PFSK-1 (cell line): Measurements from ENCODE around the gene ANKRD27.

Source experiments
- FOXP2 ChIP-seq: optimal IDR thresholded peaks from 2 replicates; pipeline ENCODE3; 2011; ENCODE audit warnings: borderline replicate concordance, control low read depth, inconsistent platforms; ENCODE audit not compliant: insufficient read depth; ENCODE audit errors: extremely low read length, extremely low read depth
- POLR2AphosphoS5 ChIP-seq: IDR thresholded peaks from 2 replicates; pipeline ENCODE4 v1.6.1; 2012; ENCODE audit warnings: low read depth, mild to moderate bottlenecking, control low read depth, low read length, moderate library complexity
- REST ChIP-seq, 2 experiments: IDR thresholded peaks; 2 replicates each; pipeline versions ENCODE4 v1.6.1 to v1.8.0; 2011 to 2012; ENCODE audit warnings: low read depth in 2 of 2, low read length in 2 of 2, control low read depth in 1 of 2, inconsistent platforms in 1 of 2, mild to moderate bottlenecking in 1 of 2, moderate library complexity in 1 of 2; ENCODE audit not compliant: insufficient read depth in 1 of 2
- SIN3A ChIP-seq: IDR thresholded peaks from 2 replicates; pipeline ENCODE4 v1.6.1; 2012; ENCODE audit warnings: mild to moderate bottlenecking, low read length, moderate library complexity, borderline replicate concordance; ENCODE audit not compliant: insufficient read depth
- TAF1 ChIP-seq: IDR thresholded peaks from 2 replicates; pipeline ENCODE4 v1.6.1; 2012; ENCODE audit warnings: low read length, control low read depth, borderline replicate concordance; ENCODE audit not compliant: insufficient read depth

DNA sequence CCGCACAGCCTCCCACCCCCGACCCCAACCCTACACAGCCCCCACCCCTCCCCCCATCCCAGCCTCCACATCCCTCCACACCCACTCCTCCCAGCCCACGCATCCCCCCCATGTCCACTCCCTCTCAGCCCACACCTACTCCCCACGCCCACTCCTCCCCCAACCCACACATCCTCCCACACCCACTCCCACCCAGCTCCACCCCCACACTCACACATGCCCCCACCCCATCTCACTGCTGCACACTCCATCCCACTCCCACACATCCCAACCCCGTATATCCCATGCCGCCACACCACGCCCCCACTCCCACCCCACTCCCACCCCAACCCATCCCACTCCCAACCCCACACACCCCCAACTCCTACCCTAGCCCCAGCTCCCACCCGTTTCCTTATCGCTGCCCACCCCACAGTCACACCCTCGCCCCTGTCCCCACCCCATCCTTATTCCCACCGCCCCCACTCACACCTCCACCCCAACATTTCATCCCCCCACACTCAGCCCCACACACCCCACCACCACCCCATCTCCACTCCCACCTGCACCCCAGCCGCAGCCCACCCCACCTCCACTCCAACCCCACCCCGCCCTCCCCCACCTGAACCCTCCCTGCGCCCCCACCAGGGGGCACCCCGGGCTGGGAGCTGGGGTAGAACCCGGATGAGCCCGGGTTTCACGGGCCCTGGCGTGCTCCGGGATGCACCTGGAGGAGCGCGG, 45.4 kb upstream of the ANKRD27 start:
- TF ChIP-seq TAF1, result no peak
- no peak for TF ChIP-seq POLR2AphosphoS5
- no peak for TF ChIP-seq FOXP2
- no peak for TF ChIP-seq REST (IDR thresholded peaks at IDR 0.05; ENCODE audit: insufficient read depth in 1 of 2, low read depth in 2 of 2, low read length in 2 of 2)
- no peak for TF ChIP-seq SIN3A
